Ramos (cell line): ENCODE results near the gene ICE1.
"Not testable (repeated sequence)": the region's sequence is repeated elsewhere in the genome, so short reads cannot be mapped to it uniquely, and the experiment has no call there.

ENCODE experiments used
- in situ Hi-C: fragments of 300-500 bp; cut with MboI; formaldehyde crosslinking; loops from one replicate; pipeline ENCODE4 v1.14.3; 2022; ENCODE audit warnings: low sequenced_read_pairs; ENCODE audit not compliant: unreplicated experiment

ICE1 gene

GRCh38 chr5:5401095-5401494, 21.4 kb upstream of the ICE1 start:
- in situ Hi-C loops = no loop called here

- in situ Hi-C loops = no loop called here
These were observed 18.7 kb upstream of the ICE1 start for GRCh38 chr5:5403741-5404140.

DNA sequence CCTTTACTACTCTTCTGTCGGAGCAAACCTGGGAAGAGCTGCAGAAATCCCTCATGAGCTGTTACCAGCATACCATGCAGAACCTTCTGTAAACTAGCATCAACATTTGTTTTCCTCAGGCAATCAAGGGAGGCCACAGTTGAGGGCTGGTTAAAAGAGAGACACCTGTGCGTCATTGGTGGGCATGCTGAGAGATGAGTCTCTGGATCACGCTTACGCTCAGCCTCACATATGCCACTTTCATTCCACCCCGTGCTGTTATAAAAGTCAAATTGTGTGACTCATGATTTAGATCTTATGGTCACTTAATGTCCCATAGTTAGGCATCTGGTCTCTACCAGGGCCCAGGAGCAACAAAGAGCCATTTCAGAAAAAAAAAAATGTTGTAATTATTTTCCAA, 18.1 kb upstream of the ICE1 start:
- in situ Hi-C loops = no loop called here

- in situ Hi-C loops = no loop called here
These were observed 17.0 kb upstream of the ICE1 start for GRCh38 chr5:5405441-5405840.

GRCh38 chr5:5407924-5408323, 14.6 kb upstream of the ICE1 start:
- in situ Hi-C loops = no loop called here

DNA sequence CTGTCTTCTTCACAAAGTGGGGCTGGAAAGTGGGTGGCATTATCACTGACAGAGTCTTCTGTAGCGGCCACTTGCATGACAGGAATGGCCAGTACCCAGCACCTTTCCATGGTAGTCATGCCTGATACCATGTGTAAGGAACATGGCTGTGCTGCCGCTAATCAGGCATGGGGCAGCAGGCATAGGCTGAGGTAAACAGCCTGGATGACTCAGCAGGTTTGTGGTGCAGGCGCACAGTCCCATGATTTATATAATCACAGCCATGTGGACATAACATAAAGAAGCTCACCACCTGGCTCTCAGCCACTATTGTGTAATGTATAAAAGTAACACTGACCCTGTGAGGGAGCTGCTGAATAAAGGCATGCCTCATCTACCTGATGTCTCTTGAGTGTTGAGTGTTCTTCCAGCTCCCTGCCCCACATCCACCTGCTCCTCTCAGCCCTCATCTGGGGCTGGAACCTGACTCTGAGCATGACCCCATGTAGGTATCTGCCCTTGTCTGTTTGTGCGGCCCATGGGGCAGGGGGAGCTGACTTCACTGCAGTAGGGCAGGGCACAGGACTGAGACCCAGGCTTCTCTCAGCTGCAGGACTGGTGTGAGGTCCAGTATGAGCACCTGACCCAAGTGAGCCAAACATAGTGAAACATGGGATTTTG, 13.2 kb upstream of the ICE1 start:
- in situ Hi-C loops = no loop called here

DNA sequence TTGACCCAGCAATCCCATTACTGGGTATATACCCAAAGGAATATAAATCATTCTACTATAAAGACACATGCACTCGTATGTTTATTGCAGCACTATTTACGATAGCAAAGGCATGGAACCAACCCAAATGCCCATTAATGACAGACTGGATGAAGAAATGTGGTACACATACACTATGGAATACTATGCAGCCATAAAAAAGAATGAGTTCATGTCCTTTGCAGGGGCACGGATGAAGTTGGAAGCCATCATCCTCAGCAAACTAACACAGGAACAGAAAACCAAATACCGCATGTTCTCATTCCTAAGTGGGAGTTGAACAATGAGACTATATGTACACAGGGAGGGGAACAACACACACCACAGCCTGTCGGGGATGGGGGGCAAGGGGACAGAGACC, 8.6 kb upstream of the ICE1 start:
- in situ Hi-C loops = not testable (repeated sequence)

- in situ Hi-C loops = no loop called here
These were observed 7.5 kb upstream of the ICE1 start for GRCh38 chr5:5414999-5415398.

DNA sequence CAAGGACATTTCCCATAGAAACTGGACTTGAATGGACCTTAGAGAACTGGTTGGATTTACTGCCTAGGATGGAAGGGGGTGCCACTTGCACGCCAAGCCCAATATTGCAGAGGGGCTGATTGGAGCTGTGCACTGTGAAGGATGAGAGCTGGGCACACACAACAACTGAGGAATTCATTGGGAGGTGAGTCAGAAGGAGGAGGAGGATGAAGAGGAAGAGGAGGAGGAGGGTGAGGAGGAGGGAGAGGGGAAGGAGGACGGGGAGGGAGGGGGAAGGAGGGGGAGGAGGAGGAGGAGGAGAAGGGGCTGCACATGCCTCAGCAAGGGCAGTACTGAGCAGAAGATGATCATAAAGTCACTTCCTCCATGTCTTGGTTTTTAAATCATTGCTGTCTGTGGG, 5.7 kb upstream of the ICE1 start:
- in situ Hi-C loops = no loop called here

DNA sequence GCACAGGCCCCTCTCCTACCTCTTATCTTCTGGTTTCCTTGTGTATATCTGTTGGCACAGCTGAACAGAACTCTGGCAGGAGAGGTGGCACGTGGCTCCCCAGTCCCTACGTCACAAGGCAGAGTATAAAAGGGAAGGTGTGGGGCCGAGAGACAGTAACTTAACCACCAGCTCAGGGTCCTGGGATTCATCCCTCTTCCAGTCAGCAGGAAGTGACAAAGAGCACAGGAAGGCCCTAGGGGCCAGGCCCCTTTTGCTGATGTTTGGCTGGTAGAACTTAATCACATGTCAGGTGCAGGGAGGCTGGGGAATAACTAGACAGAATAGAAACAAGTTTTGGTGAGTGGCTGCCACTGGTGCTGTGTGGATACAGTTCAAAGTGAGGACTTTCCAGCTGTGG, 4.5 kb upstream of the ICE1 start:
- in situ Hi-C loops = no loop called here

DNA sequence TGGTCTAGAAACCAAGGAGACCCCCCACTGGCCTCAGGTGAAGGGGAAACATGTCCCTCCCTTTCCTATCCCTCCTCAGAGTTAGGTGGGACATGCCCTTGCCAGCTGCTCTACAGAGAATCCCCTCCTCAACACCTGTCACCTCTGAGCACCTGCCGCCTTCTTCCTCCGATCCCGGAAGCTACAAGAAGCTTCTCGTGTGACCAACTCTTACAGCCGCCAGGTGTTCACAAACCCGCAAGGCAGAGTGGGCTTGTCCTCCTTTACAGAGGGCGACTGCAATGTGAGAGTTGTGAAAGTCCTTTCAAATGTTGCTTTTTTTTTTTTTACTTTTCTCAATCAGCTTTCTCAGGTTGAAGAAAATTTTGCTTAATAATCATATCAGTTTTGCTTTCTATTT, 3.7 kb upstream of the ICE1 start:
- in situ Hi-C loops = no loop called here

DNA sequence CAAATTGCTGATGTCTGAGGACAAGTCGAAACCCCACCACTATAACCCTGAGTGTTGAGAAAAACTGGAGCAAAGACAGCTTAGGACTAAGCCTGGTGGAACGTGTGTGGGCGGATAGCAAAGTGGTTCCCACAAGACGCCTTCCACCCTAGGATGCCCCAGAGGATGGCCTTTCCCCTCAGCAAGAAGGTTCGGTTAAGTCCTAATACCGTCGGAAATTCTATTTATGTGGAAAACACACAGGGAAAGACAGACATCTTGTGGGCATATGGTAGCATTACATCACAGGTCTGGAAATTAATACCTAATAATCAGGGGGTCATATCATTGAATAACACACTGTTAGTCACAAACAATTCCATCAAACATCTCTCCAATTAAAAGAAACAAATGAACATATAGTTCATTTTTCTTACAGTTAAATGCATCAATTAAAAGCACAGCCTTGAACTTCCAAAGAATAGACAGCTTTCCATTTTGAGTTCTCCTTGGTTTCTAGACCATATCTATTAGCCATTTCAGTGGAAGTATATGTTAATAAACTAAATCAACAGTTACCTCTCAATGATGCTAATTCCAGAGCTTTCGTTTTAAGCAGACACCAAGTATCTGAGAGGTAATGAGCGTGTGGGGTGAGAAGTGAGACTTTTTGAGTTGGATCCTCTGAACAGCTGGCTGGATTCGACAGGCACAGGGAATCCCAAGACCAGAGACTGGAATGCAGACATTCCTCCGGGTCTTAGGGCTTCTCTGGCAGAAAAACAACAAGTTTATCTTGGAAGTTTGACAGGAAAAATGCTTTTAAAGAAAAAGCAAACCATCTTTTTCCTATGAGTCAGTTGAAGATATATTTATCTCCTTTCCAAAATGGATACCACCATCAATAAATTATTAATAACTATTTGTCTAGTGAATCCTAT, 2.9 kb upstream of the ICE1 start:
- in situ Hi-C loops = no loop called here

- in situ Hi-C loops = no loop called here
These were observed 2.2 kb upstream of the ICE1 start for GRCh38 chr5:5420251-5420650.

DNA sequence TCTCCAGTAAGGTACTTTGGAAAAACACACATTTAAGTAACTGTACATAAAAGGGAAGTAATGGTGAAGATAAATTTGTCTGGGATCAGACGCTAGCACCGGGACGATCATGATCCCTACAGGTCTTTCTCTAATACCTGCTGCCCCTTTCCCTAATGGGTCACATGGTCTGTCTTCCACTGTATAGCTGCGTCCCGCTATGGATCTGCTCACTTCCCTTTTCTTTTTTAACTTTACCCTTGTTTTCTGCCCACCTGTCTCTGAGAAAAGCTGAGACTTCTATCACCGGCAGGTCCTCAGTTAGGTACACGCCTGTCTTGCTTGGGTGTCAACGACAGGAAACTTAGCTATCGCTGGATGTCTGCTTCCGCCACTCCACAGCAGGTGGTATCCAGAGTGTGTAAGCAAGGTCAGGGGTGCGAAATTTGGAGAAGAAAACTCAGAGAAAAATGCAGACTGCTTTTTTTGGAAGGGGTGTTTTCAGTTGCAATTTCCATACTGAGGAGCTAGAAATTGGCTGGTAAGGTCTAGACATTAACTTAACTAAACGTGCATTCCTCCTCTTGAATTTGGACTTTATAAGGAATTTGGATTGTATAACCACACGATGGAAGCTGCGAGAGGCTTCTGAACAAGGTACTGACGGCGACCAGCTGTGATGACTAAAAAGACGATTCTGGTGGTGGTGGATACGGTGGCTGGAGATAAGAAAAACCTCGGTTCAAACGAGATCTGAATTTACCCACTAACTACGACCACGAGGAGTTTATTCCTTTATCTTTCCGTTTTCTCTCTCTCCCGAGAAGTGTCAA, 1.1 kb upstream of the ICE1 start:
- in situ Hi-C loops = no loop called here

- in situ Hi-C loops = no loop called here
These were observed 490 bp downstream of the ICE1 start for GRCh38 chr5:5422819-5423515.

- in situ Hi-C loops = no loop called here
These were observed 1.1 kb downstream of the ICE1 start for GRCh38 chr5:5423586-5423985.

DNA sequence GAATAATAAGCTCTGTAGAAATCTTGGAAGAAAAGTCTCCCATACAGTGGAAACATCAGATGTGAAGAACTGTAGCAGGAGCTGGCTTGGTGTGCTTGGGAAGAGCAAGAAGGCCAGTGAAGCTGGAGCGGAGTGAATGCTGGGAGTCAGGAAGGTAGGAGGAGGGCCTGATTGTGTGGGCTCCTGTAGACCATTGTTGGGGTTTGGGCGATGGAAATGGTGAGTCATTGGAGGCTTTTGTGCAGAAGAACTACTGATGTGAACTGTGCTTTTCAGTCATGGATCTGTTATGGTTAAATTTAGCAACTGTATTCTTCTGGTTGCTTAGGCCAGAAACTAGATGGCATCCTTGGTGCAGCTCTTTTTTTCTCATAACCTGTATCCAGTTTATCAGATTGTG, 2.3 kb downstream of the ICE1 start:
- in situ Hi-C loops = no loop called here

- in situ Hi-C loops = no loop called here
These were observed 7.7 kb downstream of the ICE1 start for GRCh38 chr5:5430136-5430535.

DNA sequence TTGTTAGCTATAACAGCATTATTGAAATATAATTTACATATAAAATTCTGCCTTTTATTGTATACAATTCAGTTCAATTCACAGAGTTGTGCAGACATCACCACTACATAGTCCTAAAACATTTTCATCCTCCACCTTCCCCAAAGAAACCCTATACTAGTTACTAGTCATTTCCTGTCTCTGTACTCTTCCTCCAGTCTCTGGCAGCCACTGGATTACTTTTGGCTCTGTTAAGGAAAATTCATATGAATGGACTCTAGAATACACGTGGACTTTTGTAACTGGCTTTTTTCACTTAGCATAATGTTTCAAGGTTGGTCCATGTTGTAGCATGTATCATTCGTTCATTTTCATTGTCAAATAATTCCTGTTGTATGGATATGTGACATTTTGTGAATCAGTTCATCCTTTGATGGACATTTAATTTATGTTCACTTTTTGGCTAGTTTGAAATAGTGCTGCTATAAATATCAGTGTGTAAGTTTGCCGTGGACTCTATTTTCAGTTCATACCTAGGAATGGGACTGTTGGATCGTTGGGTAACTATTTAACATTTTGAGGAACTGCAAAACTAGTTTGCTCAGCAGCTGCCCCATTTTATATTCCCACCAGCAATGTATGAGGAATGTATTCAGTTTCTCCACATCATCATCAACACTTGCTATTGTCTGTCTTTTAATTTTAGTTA, 9.7 kb downstream of the ICE1 start:
- in situ Hi-C loops = no loop called here
